Measurements from ENCODE around the gene SEMA3G.

The SEMA3G gene

GRCh38 chr3:52453496-52454249 lies 8.8 kb upstream of the SEMA3G start, which contains the start of gene TNNC1:
Gene TNNC1, minus strand, starts transcription at chr3:52454041. Its CDS starts 26 bp downstream, at chr3:52454015.
- DNase-seq = no peak
- Mint-ChIP-seq H3K27ac (peak within 1 kb of the TSS; percentile 98), H3K4me3 (peak within 1 kb of the TSS; percentile 86 to 96), H3K27me3 (no peaks in the 10 kb centered on the region), H3K36me3 (peaks cover 7 to 13% of the 10 kb centered on the region in 2 donors), H3K4me1 (peaks cover 27 to 45% of the 10 kb centered on the region in 2 donors), H3K9me3 (no peaks in the 10 kb centered on the region)
- ATAC-seq (replicated peaks) = no peak

DNA sequence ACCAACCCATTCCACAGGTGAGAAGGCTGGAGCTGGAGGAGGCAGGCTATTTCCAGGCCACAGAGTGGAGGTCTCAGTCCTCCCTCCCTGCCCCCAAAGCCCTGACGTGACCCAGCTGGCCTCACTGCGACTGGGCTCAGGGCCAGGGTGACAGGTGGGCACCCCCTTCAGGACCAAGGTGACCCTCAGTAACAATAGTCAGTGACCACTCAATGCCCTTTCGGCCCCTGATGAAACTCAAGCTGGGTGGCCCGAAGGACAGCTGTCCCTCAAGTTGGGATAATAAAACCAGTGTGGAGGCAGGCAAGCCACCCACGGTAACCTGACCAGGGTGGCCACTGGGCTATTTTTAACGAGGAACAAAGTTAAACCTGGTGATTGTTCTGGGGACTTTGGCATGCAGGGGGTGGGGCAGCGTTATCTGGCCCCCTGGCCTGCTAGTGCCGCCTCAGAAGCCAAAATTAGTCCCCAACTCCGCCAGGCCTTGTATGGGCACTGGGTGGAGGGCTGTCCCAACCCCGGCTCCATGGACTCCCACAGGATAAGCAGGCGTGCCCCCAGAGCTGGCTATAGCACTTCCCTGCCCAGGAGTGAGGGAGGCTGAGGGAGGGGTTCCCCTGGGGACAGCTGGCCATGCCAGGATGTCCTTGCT lies 7.8 kb upstream of the SEMA3G start:
- Mint-ChIP-seq H3K4me3 (no peak overlapping the region), H3K4me1 (peaks cover 26 to 36% of the 10 kb centered on the region in 2 donors), H3K9me3 (no peaks in the 10 kb centered on the region), H3K27me3 (no peaks in the 10 kb centered on the region), H3K36me3 (peaks cover 6 to 10% of the 10 kb centered on the region in 2 donors), H3K27ac (no peak overlapping the region)
- DNase-seq = no peak
- no peak for ATAC-seq (replicated peaks)

DNA sequence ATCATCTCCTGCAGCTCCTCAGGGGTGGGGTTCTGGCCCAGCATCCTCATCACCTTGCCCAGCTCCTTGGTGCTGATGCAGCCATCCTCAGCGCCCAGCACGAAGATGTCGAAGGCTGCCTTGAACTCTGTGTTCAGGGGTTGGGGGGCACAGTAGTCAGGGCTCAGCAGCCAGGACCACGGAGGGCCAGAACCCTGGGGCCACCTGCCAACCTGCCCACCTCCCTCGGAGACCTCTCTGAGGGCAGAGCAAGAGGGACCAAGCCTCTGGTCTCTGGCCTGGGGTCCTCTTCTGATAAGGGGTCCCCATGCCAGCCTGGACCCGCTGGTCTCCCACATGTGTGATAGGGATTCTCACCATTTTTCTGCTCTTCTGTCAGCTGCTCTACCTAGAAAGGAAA lies 7.2 kb upstream of the SEMA3G start:
- peaks cover 23 to 33% of the 10 kb centered on the region in 2 donors for H3K4me1 Mint-ChIP-seq
- no peaks in the 10 kb centered on the region for H3K9me3 Mint-ChIP-seq
- H3K27ac Mint-ChIP-seq = no peak overlapping the region
- H3K27me3 Mint-ChIP-seq = no peaks in the 10 kb centered on the region
- ATAC-seq (replicated peaks) (no peak), DNase-seq (no peak)
- peaks cover 2 to 6% of the 10 kb centered on the region in 2 donors for H3K36me3 Mint-ChIP-seq
- H3K4me3 Mint-ChIP-seq = no peak overlapping the region

DNA sequence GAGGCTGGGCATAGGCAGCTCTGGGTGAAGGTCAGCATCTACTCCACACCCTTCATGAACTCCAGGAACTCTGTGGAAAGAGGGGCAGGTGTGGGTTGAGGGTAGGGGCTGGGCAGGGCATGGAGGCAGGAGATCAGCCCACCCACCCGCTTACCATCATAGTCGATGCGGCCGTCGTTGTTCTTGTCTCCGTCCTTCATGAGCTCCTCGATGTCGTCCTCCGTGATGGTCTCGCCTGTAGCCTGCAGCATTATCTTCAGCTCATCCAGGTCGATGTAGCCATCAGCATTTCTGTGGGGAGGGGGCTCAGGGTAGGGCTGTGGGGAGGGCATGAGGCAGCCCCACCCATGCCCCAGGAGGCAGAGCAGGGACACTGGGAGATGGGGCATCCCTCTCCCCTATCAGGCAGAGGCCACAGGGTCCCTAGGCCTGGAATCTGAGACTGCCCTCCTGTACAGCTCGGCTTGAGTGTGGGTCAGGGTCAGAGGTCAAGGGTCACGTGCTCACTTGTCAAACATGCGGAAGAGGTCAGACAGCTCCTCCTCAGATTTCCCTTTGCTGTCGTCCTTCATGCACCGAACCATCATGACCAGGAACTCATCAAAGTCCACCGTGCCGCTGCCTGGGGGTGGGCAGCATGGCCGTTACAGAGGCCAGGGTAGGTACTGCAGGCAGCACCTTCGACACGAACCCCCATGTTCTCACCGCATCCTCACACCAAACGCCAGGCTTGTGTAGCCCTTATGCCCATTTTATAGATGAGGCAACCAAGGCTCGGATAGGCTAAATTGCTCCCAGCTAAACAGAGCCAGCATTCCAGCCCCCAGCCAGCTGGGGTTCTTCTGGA lies 6.6 kb upstream of the SEMA3G start:
- no peak overlapping the region for H3K27ac Mint-ChIP-seq
- DNase-seq (no peak), ATAC-seq (replicated peaks) (no peak)
- peaks cover 0 to 4% of the 10 kb centered on the region in 2 donors for H3K36me3 Mint-ChIP-seq
- H3K27me3 Mint-ChIP-seq = no peaks in the 10 kb centered on the region
- H3K9me3 Mint-ChIP-seq = no peaks in the 10 kb centered on the region
- peaks cover 22 to 31% of the 10 kb centered on the region in 2 donors for H3K4me1 Mint-ChIP-seq
- H3K4me3 Mint-ChIP-seq = no peak overlapping the region

GRCh38 chr3:52450489-52451236 lies 5.8 kb upstream of the SEMA3G start:
- Mint-ChIP-seq H3K36me3 (peaks cover 0 to 2% of the 10 kb centered on the region in 2 donors), H3K9me3 (no peaks in the 10 kb centered on the region), H3K27ac (no peak overlapping the region), H3K4me1 (peaks cover 18 to 25% of the 10 kb centered on the region in 2 donors), H3K27me3 (no peaks in the 10 kb centered on the region), H3K4me3 (no peak overlapping the region)
- ATAC-seq (replicated peaks) (no peak), DNase-seq (no peak)

DNA sequence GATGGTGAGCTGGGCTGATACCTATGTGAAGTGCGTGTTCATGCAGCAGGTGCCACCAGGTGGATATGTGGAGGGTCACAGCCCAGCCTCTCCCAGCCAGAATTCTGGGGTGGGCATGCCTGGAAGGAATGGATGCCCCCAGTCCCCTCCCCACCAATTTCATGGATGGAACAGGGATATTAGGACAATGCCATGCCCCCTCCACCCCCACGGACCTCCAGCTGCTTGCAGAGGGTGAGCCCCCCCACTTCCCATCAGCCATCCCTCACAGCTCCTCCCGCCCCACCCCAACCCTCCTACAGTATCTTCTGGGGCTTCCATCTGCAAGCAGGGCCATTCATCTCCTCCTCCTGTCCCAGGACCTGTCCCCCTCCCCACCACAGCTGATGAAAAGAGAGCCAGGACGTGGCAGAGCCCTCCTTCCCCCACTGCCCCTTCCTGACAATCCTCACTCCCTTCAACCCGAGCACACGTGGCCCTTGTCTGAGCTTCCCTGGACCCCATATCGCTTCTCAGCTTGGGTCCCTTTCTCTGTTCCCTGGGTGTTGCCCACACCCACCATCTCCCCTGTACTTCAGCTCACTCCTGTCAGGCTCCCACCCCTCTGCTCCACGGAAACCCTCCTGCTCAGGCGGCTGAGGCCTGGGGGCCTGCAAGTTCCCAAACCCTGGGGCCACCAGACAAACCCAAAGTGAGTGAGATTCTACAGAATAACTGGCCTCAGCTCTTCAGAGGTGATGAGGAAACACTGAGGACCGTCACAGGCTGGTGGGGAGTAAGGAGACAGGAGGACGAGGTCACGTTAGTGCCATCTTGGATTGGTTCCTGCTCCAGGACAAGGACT lies 2.8 kb upstream of the SEMA3G start:
- H3K9me3 Mint-ChIP-seq = no peaks in the 10 kb centered on the region

GRCh38 chr3:52446631-52447511 lies 2.0 kb upstream of the SEMA3G start:
- H3K27ac Mint-ChIP-seq = no peak overlapping the region
- no peak overlapping the region for H3K4me3 Mint-ChIP-seq
- no peaks in the 10 kb centered on the region for H3K9me3 Mint-ChIP-seq
- H3K27me3 Mint-ChIP-seq = peaks cover 0 to 16% of the 10 kb centered on the region in 2 donors
- peak; percentile 64 to 65 for ATAC-seq (replicated peaks)
- no peaks in the 10 kb centered on the region for H3K36me3 Mint-ChIP-seq
- H3K4me1 Mint-ChIP-seq = peaks cover 8 to 23% of the 10 kb centered on the region in 2 donors
- peak; percentile 59 for DNase-seq

More for the DNA sequence above, 2.8 kb upstream of the SEMA3G start:
- Mint-ChIP-seq H3K36me3 (no peaks in the 10 kb centered on the region), H3K4me3 (no peak overlapping the region), H3K27ac (peak overlapping the region; percentile 42), H3K4me1 (peaks cover 8 to 23% of the 10 kb centered on the region in 2 donors), H3K27me3 (peaks cover 0 to 12% of the 10 kb centered on the region in 2 donors)
- no peak for ATAC-seq (replicated peaks)
- no peak for DNase-seq

DNA sequence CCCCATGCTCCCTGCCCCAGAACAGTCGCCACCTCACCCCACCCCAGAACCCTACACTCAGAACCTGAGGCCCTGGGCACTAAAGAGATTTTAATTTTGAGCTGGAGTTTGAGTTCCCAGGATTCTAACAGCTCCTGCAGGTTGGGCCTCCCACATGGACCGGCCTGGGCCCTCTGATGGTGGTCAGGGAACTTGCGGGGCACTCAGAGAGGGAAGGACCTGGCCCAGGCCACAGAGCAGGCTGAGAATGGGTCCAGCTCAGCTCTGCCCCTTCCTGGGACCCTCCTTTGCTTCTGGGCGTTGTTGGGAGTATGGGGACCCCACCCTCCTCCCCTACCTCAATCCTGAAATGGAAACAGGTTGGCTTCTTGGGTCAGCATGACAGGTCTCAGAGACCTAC lies 1.1 kb upstream of the SEMA3G start:
- no peak for ATAC-seq (replicated peaks)
- Mint-ChIP-seq H3K27ac (no peak overlapping the region), H3K4me1 (peaks cover 8 to 23% of the 10 kb centered on the region in 2 donors), H3K4me3 (no peak overlapping the region), H3K27me3 (peaks cover 0 to 16% of the 10 kb centered on the region in 2 donors), H3K36me3 (no peaks in the 10 kb centered on the region), H3K9me3 (no peaks in the 10 kb centered on the region)
- no peak for DNase-seq

- Mint-ChIP-seq H3K27me3 (peaks cover 0 to 16% of the 10 kb centered on the region in 2 donors), H3K4me3 (no peak overlapping the region)
- DNase-seq = no peak
These were observed 864 bp downstream of the SEMA3G start for GRCh38 chr3:52443791-52444687.

DNA sequence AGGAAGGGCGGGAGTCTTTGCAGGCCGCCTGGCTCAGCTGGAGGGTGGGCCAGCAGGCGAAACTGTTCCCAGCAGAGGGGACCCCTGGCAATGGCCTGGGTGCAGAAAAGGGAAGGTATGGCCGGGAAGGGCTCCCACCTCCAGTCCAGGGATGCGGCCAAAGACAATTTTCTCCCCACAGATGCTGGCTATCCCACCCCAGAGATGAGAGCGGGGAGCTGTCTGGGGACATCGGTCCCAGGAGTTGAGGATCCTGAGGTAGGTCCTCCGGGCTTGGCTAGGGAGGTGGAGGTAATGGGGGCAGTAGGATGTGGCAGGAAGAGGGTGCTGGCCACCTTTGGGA lies 1.7 kb downstream of the SEMA3G start:
- H3K36me3 Mint-ChIP-seq = no peaks in the 10 kb centered on the region
- no peak overlapping the region for H3K4me3 Mint-ChIP-seq
- ATAC-seq (replicated peaks) (no peak), DNase-seq (no peak)
- peaks cover 0 to 16% of the 10 kb centered on the region in 2 donors for H3K27me3 Mint-ChIP-seq
- H3K9me3 Mint-ChIP-seq = no peaks in the 10 kb centered on the region
- peaks cover 8 to 23% of the 10 kb centered on the region in 2 donors for H3K4me1 Mint-ChIP-seq
- no peak overlapping the region for H3K27ac Mint-ChIP-seq

More at GRCh38 chr3:52443791-52444687, 864 bp downstream of the SEMA3G start:
- Mint-ChIP-seq H3K36me3 (no peaks in the 10 kb centered on the region), H3K4me1 (peaks cover 8 to 23% of the 10 kb centered on the region in 2 donors), H3K9me3 (no peaks in the 10 kb centered on the region), H3K27ac (no peak overlapping the region)
- ATAC-seq (replicated peaks) = no peak

- no peak for ATAC-seq (replicated peaks)
- Mint-ChIP-seq H3K36me3 (no peaks in the 10 kb centered on the region), H3K4me1 (peaks cover 8 to 23% of the 10 kb centered on the region in 2 donors)
These were observed 2.3 kb downstream of the SEMA3G start for GRCh38 chr3:52442409-52443267.

More at GRCh38 chr3:52442409-52443267, 2.3 kb downstream of the SEMA3G start:
- H3K27ac Mint-ChIP-seq = no peak overlapping the region
- peaks cover 0 to 16% of the 10 kb centered on the region in 2 donors for H3K27me3 Mint-ChIP-seq
- no peak for DNase-seq
- H3K4me3 Mint-ChIP-seq = no peak overlapping the region
- no peaks in the 10 kb centered on the region for H3K9me3 Mint-ChIP-seq

All from stimulated activated naive B cell treated with anti-CD40 and anti-IgM and Interleukin-4, amounts not matched to agents 10 μg/mL and 1 μg/mL and 100 μg/mL, for 72 hours (primary cell).